ENCODE results near the gene FOXN3. TPM values are rescaled to one million over a fixed set of nuclear protein-coding genes. Genes with fewer than 3 reads are reported as not detected.

Gene FOXN3
- total RNA-seq, 2 donors from 2014 or later: 53.9 to 141 TPM

DNA sequence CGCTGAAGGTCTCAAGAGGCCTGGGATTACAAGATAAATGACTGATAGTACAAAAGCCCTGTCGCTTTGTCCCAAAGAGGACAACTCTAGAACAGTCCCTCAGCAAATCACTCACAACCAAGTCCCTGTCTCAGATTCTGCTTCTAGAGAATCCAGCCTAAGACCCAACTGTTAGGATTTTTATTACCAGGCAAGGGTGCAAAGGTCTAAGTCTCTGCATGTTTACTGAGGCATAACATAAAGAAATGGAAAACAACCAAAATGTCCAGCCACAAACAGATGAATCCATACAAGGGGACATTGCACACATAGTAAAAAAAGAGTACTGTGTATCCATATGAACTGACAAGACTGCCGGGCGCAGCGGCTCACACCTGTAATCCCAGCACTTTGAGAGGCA, 104.1 kb downstream of the FOXN3 start:
- no peak overlapping the region for H3K27ac ChIP-seq
- no peaks in the 10 kb centered on the region for H3K9me3 ChIP-seq
- H3K27me3 ChIP-seq (replicated peaks; ENCODE audit: insufficient read depth): no peaks in the 10 kb centered on the region
- intact Hi-C loops (cut with DNase I): no loop called here
- H3K36me3 ChIP-seq: no peaks in the 10 kb centered on the region
- H3K4me3 ChIP-seq: no peak overlapping the region
- TF ChIP-seq CTCF (IDR thresholded peaks at IDR 0.05): no peak
- no peaks in the 10 kb centered on the region for H3K4me1 ChIP-seq (replicated peaks)
- DNase-seq (ENCODE audit: low spot score): no peak
- WGBS: 99% methylated on average over 5 of the region's 5 CpGs

DNA sequence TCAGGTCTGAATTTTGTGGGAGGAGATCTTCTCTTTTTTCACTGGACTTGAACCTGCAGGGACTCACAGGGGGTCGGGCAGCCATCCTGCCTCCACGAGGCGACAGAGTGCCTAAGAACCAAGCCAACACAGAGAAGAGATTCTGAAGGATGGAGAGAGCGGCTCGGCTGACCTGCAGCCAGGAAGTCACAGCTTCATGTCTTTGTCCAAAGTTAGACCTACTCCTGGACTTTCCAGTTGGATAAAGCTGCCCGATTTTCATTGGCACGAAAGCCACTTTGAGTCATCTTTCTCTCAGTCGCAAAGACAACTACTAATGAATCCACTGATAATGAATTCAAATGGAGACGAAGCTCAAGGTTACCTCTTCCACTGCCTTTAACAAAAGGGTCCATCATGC, 106.8 kb downstream of the FOXN3 start:
- intact Hi-C loops (cut with DNase I): no loop called here
- DNase-seq (ENCODE audit: low spot score): no peak
- TF ChIP-seq CTCF (IDR thresholded peaks at IDR 0.05): no peak
- TF ChIP-seq POLR2AphosphoS5 (IDR thresholded peaks at IDR 0.05): no peak
- Histone ChIP-seq H3K36me3 (no peaks in the 10 kb centered on the region), H3K4me1 (replicated peaks) (peaks cover 5% of the 10 kb centered on the region), H3K27me3 (replicated peaks; ENCODE audit: insufficient read depth) (no peaks in the 10 kb centered on the region), H3K27ac (no peak overlapping the region), H3K9me3 (no peaks in the 10 kb centered on the region), H3K4me3 (no peak overlapping the region)
- WGBS: 90% methylated on average over 9 of the region's 9 CpGs

DNA sequence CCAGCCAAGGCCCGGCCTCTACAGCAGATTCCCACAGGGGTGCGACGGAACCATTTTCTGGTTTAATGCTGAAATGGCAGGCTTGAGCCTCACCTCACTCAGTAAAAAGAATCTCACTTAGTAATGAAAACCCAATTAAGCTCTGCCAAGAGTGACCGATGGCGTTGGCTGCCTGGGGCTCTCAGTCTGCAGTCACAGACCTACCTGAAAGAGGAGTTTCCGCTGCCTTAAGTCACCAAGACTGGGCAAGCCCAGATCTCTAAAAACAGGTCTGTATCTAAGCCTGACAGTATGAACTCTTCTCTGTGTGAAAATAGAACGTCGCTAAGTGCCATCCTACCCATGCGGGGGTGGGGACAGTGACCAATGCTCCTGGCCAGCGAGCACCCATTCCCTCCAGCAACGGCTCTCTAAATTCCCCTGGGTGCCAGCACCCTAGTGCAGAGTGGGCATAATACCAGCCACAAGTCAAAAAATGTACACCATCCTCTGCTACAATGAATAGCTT, 107.3 kb downstream of the FOXN3 start:
- Histone ChIP-seq H3K4me3 (no peak overlapping the region), H3K27me3 (replicated peaks; ENCODE audit: insufficient read depth) (no peaks in the 10 kb centered on the region), H3K4me1 (replicated peaks) (peaks cover 5% of the 10 kb centered on the region), H3K36me3 (no peaks in the 10 kb centered on the region), H3K27ac (no peak overlapping the region), H3K9me3 (no peaks in the 10 kb centered on the region)
- intact Hi-C loops (cut with DNase I): no loop called here
- no peak for DNase-seq (ENCODE audit: low spot score)
- WGBS: 95% methylated on average over 11 of the region's 11 CpGs
- TF ChIP-seq POLR2A (IDR thresholded peaks at IDR 0.05): no peak
- TF ChIP-seq CTCF (IDR thresholded peaks at IDR 0.05): no peak
- no peak for TF ChIP-seq POLR2AphosphoS5 (IDR thresholded peaks at IDR 0.05)

- no peak for DNase-seq (ENCODE audit: low spot score)
- no peaks in the 10 kb centered on the region for H3K9me3 ChIP-seq
- H3K4me3 ChIP-seq: no peak overlapping the region
- H3K27ac ChIP-seq: no peak overlapping the region
- no peaks in the 10 kb centered on the region for H3K36me3 ChIP-seq
- WGBS: 88% methylated on average over 10 of the region's 10 CpGs
- H3K4me1 ChIP-seq (replicated peaks): peaks cover 7% of the 10 kb centered on the region
- TF ChIP-seq POLR2AphosphoS5 (IDR thresholded peaks at IDR 0.05) (no peak), CTCF (IDR thresholded peaks at IDR 0.05) (no peak), POLR2A (IDR thresholded peaks at IDR 0.05) (no peak)
- H3K27me3 ChIP-seq (replicated peaks; ENCODE audit: insufficient read depth): no peaks in the 10 kb centered on the region
- intact Hi-C loops (cut with DNase I): no loop called here
These were observed 108.6 kb downstream of the FOXN3 start for GRCh38 chr14:89308232-89308959.

- WGBS: 93% methylated on average over 8 of the region's 8 CpGs
- H3K27ac ChIP-seq: no peak overlapping the region
- TF ChIP-seq CTCF (IDR thresholded peaks at IDR 0.05) (no peak), POLR2AphosphoS5 (IDR thresholded peaks at IDR 0.05) (no peak), POLR2A (IDR thresholded peaks at IDR 0.05) (no peak)
- intact Hi-C loops (cut with DNase I): no loop called here
- no peaks in the 10 kb centered on the region for H3K9me3 ChIP-seq
- peaks cover 7% of the 10 kb centered on the region for H3K4me1 ChIP-seq (replicated peaks)
- no peak overlapping the region for H3K4me3 ChIP-seq
- DNase-seq (ENCODE audit: low spot score): no peak
- no peaks in the 10 kb centered on the region for H3K27me3 ChIP-seq (replicated peaks; ENCODE audit: insufficient read depth)
- H3K36me3 ChIP-seq: no peaks in the 10 kb centered on the region
These were observed 109.6 kb downstream of the FOXN3 start for GRCh38 chr14:89307409-89307808.
